NCI-H1105 (cell line): ENCODE measurements around the gene DSN1.
A peak's percentile ranks its signal among the peaks of the same experiment; 100 is the strongest.

ENCODE experiments used
- DNase-seq: peaks from one replicate; lab custom pipeline; 2025; lab: John Stamatoyannopoulos, UW

The DSN1 gene

GRCh38 chr20:36795691-36796090, 22.1 kb upstream of the DSN1 start:
- DNase-seq = no peak

GRCh38 chr20:36794116-36794474, 20.5 kb upstream of the DSN1 start:
- no peak for DNase-seq

- no peak for DNase-seq
These were observed 19.9 kb upstream of the DSN1 start for GRCh38 chr20:36793294-36794115.

- peak; percentile 26 for DNase-seq
These were observed 18.9 kb upstream of the DSN1 start for GRCh38 chr20:36792422-36792821.

- no peak for DNase-seq
These were observed 18.3 kb upstream of the DSN1 start for GRCh38 chr20:36791862-36792261.

GRCh38 chr20:36786663-36787062, 13.1 kb upstream of the DSN1 start:
- DNase-seq = no peak

GRCh38 chr20:36786246-36786645, 12.7 kb upstream of the DSN1 start:
- no peak for DNase-seq

- no peak for DNase-seq
These were observed 11.7 kb upstream of the DSN1 start for GRCh38 chr20:36785308-36785707.

GRCh38 chr20:36784900-36785299, 11.3 kb upstream of the DSN1 start:
- DNase-seq = no peak

GRCh38 chr20:36784116-36784515, 10.6 kb upstream of the DSN1 start:
- no peak for DNase-seq

- no peak for DNase-seq
These were observed 6.1 kb upstream of the DSN1 start for GRCh38 chr20:36779656-36780025.

- DNase-seq = no peak
These were observed 5.5 kb upstream of the DSN1 start for GRCh38 chr20:36778831-36779655.

GRCh38 chr20:36777576-36777975, 4.0 kb upstream of the DSN1 start:
- no peak for DNase-seq

- DNase-seq = no peak
These were observed 3.6 kb upstream of the DSN1 start for GRCh38 chr20:36777167-36777566.

GRCh38 chr20:36775826-36776225, 2.3 kb upstream of the DSN1 start:
- DNase-seq = no peak

- no peak for DNase-seq
These were observed 1.6 kb upstream of the DSN1 start for GRCh38 chr20:36775196-36775595.

- no peak for DNase-seq
These were observed 411 bp downstream of the DSN1 start for GRCh38 chr20:36773107-36773596.

GRCh38 chr20:36770680-36771079, 2.9 kb downstream of the DSN1 start:
- no peak for DNase-seq

- no peak for DNase-seq
These were observed 4.7 kb downstream of the DSN1 start for GRCh38 chr20:36768768-36769430.

- DNase-seq = no peak
These were observed 12.4 kb downstream of the DSN1 start for GRCh38 chr20:36761125-36761524.

- DNase-seq = no peak
These were observed 12.9 kb downstream of the DSN1 start for GRCh38 chr20:36760647-36761046.

- DNase-seq = no peak
These were observed 15.3 kb downstream of the DSN1 start for GRCh38 chr20:36758276-36758675.

GRCh38 chr20:36756496-36756895, 17.1 kb downstream of the DSN1 start:
- no peak for DNase-seq
